ENCODE measurements around the gene OR2T1.
"Not testable (repeated sequence)": the region's sequence is repeated elsewhere in the genome, so short reads cannot be mapped to it uniquely, and the experiment has no call there.

DNA sequence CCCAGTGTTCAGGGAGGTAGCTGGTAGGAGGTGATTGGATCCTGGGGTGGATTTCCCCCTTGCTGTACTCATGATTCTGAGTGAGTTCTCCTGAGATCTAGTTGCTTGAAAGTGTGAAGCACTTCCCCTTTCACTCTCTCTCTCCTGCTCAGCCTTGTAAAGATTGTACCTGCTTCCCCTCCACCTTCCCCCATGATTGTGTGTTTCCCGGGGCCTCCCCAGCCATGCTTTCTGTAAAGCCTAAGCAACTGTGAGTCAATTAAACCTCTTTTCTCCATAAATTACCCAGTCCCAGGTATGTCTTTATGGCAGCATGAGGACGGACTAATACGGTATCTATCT, 25.3 kb downstream of the OR2T1 start:
- TF ChIP-seq POLR2A (IDR thresholded peaks at IDR 0.05); POLR2AphosphoS5 (IDR thresholded peaks at IDR 0.05; ENCODE audit: insufficient read depth in 1 of 2, low read depth in 1 of 2): not testable (repeated sequence)
- TF ChIP-seq, protein P1, sequence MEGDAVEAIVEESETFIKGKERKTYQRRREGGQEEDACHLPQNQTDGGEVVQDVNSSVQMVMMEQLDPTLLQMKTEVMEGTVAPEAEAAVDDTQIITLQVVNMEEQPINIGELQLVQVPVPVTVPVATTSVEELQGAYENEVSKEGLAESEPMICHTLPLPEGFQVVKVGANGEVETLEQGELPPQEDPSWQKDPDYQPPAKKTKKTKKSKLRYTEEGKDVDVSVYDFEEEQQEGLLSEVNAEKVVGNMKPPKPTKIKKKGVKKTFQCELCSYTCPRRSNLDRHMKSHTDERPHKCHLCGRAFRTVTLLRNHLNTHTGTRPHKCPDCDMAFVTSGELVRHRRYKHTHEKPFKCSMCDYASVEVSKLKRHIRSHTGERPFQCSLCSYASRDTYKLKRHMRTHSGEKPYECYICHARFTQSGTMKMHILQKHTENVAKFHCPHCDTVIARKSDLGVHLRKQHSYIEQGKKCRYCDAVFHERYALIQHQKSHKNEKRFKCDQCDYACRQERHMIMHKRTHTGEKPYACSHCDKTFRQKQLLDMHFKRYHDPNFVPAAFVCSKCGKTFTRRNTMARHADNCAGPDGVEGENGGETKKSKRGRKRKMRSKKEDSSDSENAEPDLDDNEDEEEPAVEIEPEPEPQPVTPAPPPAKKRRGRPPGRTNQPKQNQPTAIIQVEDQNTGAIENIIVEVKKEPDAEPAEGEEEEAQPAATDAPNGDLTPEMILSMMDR (IDR thresholded peaks at IDR 0.05): not testable (repeated sequence)
